Neural progenitor cell (in vitro differentiated cells): Measurements from ENCODE around the gene BCL7B. TPM values are rescaled to one million over a fixed set of nuclear protein-coding genes. Genes with fewer than 3 reads are reported as not detected.

ENCODE experiments used
- DNase-seq: peaks from one replicate; pipeline ENCODE4 v3.0.0-alpha.2; 2016; ENCODE audit warnings: low spot score
- H2AFZ ChIP-seq: fragments of 200-600 bp; sonication (generic); replicated peaks from 2 replicates; pipeline ENCODE4 v1.6.1; 2016; ENCODE audit warnings: antibody characterized with exemption
- H3F3A ChIP-seq: fragments of 200-600 bp; sonication (generic); 2 replicates; pipeline ENCODE4 v1.6.1; 2016; ENCODE audit warnings: antibody characterized with exemption, low read depth
- H3K27ac ChIP-seq: fragments of 200-600 bp; sonication (generic); 2 replicates; pipeline ENCODE4 v1.5.1; 2016; ENCODE audit warnings: mild to moderate bottlenecking
- H3K27me3 ChIP-seq: fragments of 200-600 bp; sonication (generic); 2 replicates; pipeline ENCODE4 v1.6.1; 2016; ENCODE audit warnings: mild to moderate bottlenecking, moderate library complexity
- H3K36me3 ChIP-seq: fragments of 200-600 bp; sonication (generic); 2 replicates; pipeline ENCODE4 v1.5.1; 2016
- H3K4me1 ChIP-seq: fragments of 200-600 bp; sonication (generic); 2 replicates; pipeline ENCODE4 v1.6.1; 2016; ENCODE audit warnings: mixed run types
- H3K4me2 ChIP-seq: fragments of 200-600 bp; sonication (generic); 2 replicates; pipeline ENCODE4 v1.6.1; 2016
- H3K4me3 ChIP-seq: fragments of 200-600 bp; sonication (generic); 2 replicates; pipeline ENCODE4 v1.5.1; 2016
- H3K79me2 ChIP-seq: fragments of 200-600 bp; sonication (generic); 2 replicates; pipeline ENCODE4 v1.6.1; 2016; ENCODE audit warnings: low read depth
- H3K9ac ChIP-seq: fragments of 200-600 bp; sonication (generic); 2 replicates; pipeline ENCODE4 v1.6.1; 2016
- H3K9me3 ChIP-seq: fragments of 200-600 bp; sonication (generic); 2 replicates; pipeline ENCODE4 v1.5.1; 2016; ENCODE audit warnings: low read depth
- H4K20me1 ChIP-seq: fragments of 200-600 bp; sonication (generic); 2 replicates; pipeline ENCODE4 v1.6.1; 2016; ENCODE audit warnings: low read depth
- H3K27ac Mint-ChIP-seq: 3 replicates; pipeline ENCODE4 v1.8.0; 2021; ENCODE audit warnings: mixed read lengths
- H3K27me3 Mint-ChIP-seq: 2 replicates; pipeline ENCODE4 v1.8.0; 2022; ENCODE audit warnings: low read depth, mild to moderate bottlenecking, inconsistent platforms, moderate library complexity, mixed read lengths; ENCODE audit not compliant: insufficient read depth
- H3K36me3 Mint-ChIP-seq: 3 replicates; pipeline ENCODE4 v1.8.0; 2021; ENCODE audit warnings: mixed read lengths
- H3K4me1 Mint-ChIP-seq: 3 replicates; pipeline ENCODE4 v1.8.0; 2021; ENCODE audit warnings: mixed read lengths
- H3K4me3 Mint-ChIP-seq: 3 replicates; pipeline ENCODE4 v1.8.0; 2021; ENCODE audit warnings: mild to moderate bottlenecking, moderate library complexity, mixed read lengths
- H3K9me3 Mint-ChIP-seq: 3 replicates; pipeline ENCODE4 v1.8.0; 2020; ENCODE audit warnings: mixed read lengths
- EZH2 ChIP-seq: fragments of 200-600 bp; sonication (generic); IDR thresholded peaks from 2 replicates; pipeline ENCODE4 v1.6.1; 2017; ENCODE audit warnings: antibody characterized with exemption, mild to moderate bottlenecking, moderate library complexity
- EZH2phosphoT487 ChIP-seq: fragments of 200-600 bp; sonication (generic); IDR thresholded peaks from 2 replicates; pipeline ENCODE4 v1.6.1; 2017; ENCODE audit warnings: antibody characterized with exemption
- total RNA-seq: library from RNA; depleted of rRNA; stranded (reverse); fragments of >200 nt; gene quantifications from 2 replicates; pipeline ENCODE4 v1.2.3, GENCODE V29; 2015; ENCODE audit warnings: low replicate concordance
- TF ChIP-seq, protein P1 (sequence below): fragments of 200-600 bp; sonication (generic); IDR thresholded peaks from 2 replicates; pipeline ENCODE4 v1.5.1; 2017; ENCODE audit warnings: antibody characterized with exemption, mild to moderate bottlenecking

BCL7B gene
- total RNA-seq, 1 donor from 2014 or later: 10.4 TPM

GRCh38 chr7:73515178-73515577 lies 42.3 kb downstream of the BCL7B start:
- Histone ChIP-seq H3K4me3 (no peak overlapping the region), H3K4me2 (no peak overlapping the region), H3K9me3 (no peaks in the 10 kb centered on the region), H3K36me3 (peaks cover 25% of the 10 kb centered on the region), H3K27ac (no peak overlapping the region), H3K4me1 (peaks cover 13% of the 10 kb centered on the region), H3K79me2 (peaks cover 100% of the 10 kb centered on the region), H4K20me1 (peaks cover 92% of the 10 kb centered on the region), H2AFZ (no peak overlapping the region), H3K9ac (no peak overlapping the region), H3K27me3 (no peaks in the 10 kb centered on the region), H3F3A (no peaks in the 10 kb centered on the region)
- Mint-ChIP-seq H3K4me3 (no peak overlapping the region), H3K4me1 (peaks cover 21% of the 10 kb centered on the region), H3K9me3 (no peaks in the 10 kb centered on the region), H3K36me3 (peaks cover 36% of the 10 kb centered on the region), H3K27me3 (peaks cover 2% of the 10 kb centered on the region), H3K27ac (no peak overlapping the region)
- TF ChIP-seq, protein P1, sequence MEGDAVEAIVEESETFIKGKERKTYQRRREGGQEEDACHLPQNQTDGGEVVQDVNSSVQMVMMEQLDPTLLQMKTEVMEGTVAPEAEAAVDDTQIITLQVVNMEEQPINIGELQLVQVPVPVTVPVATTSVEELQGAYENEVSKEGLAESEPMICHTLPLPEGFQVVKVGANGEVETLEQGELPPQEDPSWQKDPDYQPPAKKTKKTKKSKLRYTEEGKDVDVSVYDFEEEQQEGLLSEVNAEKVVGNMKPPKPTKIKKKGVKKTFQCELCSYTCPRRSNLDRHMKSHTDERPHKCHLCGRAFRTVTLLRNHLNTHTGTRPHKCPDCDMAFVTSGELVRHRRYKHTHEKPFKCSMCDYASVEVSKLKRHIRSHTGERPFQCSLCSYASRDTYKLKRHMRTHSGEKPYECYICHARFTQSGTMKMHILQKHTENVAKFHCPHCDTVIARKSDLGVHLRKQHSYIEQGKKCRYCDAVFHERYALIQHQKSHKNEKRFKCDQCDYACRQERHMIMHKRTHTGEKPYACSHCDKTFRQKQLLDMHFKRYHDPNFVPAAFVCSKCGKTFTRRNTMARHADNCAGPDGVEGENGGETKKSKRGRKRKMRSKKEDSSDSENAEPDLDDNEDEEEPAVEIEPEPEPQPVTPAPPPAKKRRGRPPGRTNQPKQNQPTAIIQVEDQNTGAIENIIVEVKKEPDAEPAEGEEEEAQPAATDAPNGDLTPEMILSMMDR: no peak
- TF ChIP-seq EZH2: no peak
- TF ChIP-seq EZH2phosphoT487: no peak
- no peak for DNase-seq

GRCh38 chr7:73512018-73512780 lies 45.3 kb downstream of the BCL7B start:
- H3K9me3 ChIP-seq: no peaks in the 10 kb centered on the region
- H3K9me3 Mint-ChIP-seq: no peaks in the 10 kb centered on the region
- H3K4me3 Mint-ChIP-seq: no peak overlapping the region
- no peak overlapping the region for H3K27ac ChIP-seq
- DNase-seq: no peak
- peaks cover 3% of the 10 kb centered on the region for H3K4me1 Mint-ChIP-seq
- H3K4me3 ChIP-seq: no peak overlapping the region
- no peaks in the 10 kb centered on the region for H3K4me1 ChIP-seq
- no peaks in the 10 kb centered on the region for H3F3A ChIP-seq
- peaks cover 26% of the 10 kb centered on the region for H3K36me3 Mint-ChIP-seq
- H3K9ac ChIP-seq: no peak overlapping the region
- H3K27me3 Mint-ChIP-seq: peaks cover 2% of the 10 kb centered on the region
- no peak overlapping the region for H3K4me2 ChIP-seq
- peaks cover 100% of the 10 kb centered on the region for H3K79me2 ChIP-seq
- peaks cover 87% of the 10 kb centered on the region for H4K20me1 ChIP-seq
- H3K27ac Mint-ChIP-seq: no peak overlapping the region
- peaks cover 28% of the 10 kb centered on the region for H3K36me3 ChIP-seq
- H2AFZ ChIP-seq: no peak overlapping the region
- TF ChIP-seq, protein P1: no peak
- no peak for TF ChIP-seq EZH2
- TF ChIP-seq EZH2phosphoT487: no peak
- no peaks in the 10 kb centered on the region for H3K27me3 ChIP-seq

DNA sequence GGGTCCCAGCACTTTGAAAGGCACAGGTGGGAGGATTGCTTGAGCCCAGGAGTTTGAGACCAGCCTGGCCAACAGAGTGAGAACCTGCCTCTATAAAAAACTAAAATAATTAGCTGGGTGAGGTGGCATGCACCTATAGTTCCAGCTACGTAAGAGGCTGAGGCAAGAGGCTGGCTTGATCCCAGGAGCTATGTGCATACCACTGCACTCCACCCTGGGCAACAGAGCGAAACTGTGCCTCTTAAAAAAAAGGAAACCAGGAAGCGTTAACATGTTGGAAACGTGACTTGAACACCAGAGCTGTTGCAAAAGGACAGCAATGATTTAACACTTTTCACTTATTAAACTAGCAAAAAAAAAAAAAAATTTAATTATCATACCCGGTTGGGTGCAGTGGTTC lies 48.0 kb downstream of the BCL7B start:
- DNase-seq: no peak
- no peak overlapping the region for H3K27ac Mint-ChIP-seq
- peaks cover 2% of the 10 kb centered on the region for H3K27me3 Mint-ChIP-seq
- Histone ChIP-seq H3F3A (peaks cover 5% of the 10 kb centered on the region), H3K4me2 (no peak overlapping the region), H3K9ac (no peak overlapping the region), H3K27ac (no peak overlapping the region), H3K27me3 (no peaks in the 10 kb centered on the region), H2AFZ (no peak overlapping the region), H3K9me3 (no peaks in the 10 kb centered on the region), H3K36me3 (peaks cover 30% of the 10 kb centered on the region), H3K4me3 (no peak overlapping the region), H3K79me2 (peaks cover 98% of the 10 kb centered on the region), H3K4me1 (no peaks in the 10 kb centered on the region), H4K20me1 (peaks cover 80% of the 10 kb centered on the region)
- peaks cover 36% of the 10 kb centered on the region for H3K36me3 Mint-ChIP-seq
- TF ChIP-seq EZH2phosphoT487 (no peak), EZH2 (no peak)
- TF ChIP-seq, protein P1: no peak
- no peaks in the 10 kb centered on the region for H3K4me1 Mint-ChIP-seq
- no peak overlapping the region for H3K4me3 Mint-ChIP-seq
- H3K9me3 Mint-ChIP-seq: no peaks in the 10 kb centered on the region
